NCI-H524 (cell line): ENCODE results near the gene DNA2.
"Not testable (repeated sequence)": the region's sequence is repeated elsewhere in the genome, so short reads cannot be mapped to it uniquely, and the experiment has no call there.

Source experiments
- DNase-seq, 2 experiments: peaks; one replicate each; lab custom pipeline; 2025; lab: John Stamatoyannopoulos, UW

The DNA2 gene

DNA sequence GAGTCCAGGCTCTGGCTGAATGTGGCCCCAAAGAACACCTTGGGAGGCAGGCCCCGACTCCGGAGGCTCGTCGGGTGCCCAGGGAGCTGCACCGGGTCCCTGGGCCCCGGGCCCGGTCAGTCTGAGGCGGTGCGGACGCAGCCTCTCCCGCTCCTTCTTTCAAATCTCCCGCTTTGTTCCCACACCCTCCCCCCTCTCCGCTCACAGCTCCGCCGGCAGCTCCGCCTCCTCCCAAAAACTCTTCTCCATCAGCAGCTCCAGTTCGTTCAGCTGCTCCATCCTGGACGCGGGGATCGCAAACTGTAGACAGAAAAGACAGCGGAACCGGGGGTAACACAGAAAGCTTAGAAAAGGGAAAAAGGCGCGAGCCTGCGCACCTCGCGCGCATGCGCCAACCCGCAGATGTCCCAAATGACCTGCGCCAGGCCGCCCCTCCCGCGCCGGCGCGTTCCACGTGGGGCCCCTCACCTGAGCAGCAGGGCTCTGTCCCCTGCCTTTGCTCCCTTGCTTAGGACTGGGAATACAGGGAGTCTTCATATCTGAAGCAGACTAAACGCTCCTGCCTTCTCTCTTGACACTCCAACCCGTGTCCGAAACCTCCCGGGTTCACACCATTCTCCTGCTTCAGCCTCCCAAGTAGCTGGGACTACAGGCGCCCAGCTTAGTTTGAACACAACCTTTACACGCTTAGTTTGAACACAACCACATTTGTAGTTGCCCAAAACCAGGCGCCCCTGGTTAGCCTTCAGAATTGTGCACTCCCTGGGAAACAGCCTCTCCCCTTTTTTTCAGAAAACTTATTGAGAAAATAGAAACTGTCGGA, at the start of gene DNA2:
Gene DNA2 (minus strand): TSS at position 388 of the 823 bp plus-strand sequence. CDS start 109 bp downstream, at position 279.
- DNase-seq, result peak; percentile 1 to 64

DNA sequence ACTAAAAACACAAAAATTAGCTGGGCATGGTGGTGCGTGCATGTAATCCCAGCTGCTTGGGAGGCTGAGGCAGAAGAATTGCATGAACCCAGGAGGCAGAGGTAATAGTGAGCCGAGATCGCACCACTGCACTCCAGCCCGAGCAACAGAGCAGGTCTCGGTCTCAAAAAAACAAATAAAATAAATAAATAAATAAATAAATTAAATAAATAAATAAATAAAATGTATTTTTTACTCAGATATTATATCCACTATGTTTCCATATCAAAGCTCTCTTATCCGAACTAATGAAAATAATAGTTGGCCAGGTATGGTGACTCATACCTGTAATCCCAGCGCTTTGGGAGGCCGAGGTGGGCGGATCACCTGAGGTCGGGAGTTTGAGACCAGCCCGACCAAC, 46.8 kb upstream of the DNA2 start:
- not testable (repeated sequence) for DNase-seq

DNA sequence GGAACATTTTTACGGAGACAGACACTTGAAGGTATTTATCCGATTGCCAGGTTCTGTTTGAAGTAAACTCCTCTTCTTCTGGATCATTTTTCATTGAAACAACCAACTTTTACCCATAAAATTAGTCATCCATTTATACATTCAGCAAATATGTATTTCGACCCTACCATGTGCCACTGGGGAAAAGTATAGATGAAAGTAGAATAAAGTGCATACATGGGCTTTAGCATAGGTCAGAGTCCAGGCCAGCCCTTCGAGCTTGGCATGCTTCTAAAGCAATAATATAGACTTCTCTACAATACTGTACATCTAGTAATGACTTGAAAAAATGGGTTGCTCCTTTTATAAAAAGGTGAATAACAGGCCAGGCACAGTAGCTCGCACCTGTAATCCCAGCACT, 45.4 kb upstream of the DNA2 start:
- no peak for DNase-seq

DNA sequence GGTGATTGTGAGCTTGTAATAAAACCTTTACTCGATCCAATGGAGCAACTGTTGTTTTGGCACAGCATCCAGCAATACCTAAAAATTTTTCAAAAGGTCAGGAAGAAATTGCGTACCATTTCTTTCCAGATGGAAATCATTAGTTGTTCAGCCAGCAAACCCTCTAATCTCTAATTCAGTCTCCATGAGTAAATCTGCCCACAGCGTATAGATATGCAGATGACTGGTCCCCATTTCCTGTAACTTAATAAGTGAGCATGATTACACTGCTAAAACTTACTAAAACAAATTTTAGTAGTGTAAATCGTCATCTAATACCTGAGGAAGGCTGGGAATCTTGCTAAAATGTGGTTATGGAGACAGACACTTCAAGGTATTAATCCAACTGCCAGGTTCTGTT, 45.0 kb upstream of the DNA2 start:
- no peak for DNase-seq

DNA sequence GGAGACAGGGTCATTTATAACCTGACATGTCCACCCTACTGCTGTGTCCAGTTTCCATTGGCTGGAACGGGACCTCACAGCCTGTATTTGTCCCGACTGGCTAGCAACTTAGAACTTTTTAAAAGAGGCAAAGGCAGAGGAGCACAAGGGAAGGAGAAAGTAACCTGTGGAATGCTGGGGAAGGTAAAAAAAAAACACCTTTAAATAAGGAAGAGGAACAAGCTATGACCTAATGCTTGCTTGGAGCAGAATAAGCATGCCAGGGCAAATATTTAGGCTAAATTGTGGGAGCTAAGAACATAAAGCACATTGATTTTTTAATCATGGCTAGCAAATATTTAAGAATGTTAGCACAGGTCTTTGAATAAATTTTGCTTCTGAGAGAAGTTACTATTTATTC, 44.4 kb upstream of the DNA2 start:
- DNase-seq, result not testable (repeated sequence)

- DNase-seq, result no peak
These were observed 36.3 kb upstream of the DNA2 start for GRCh38 chr10:68508090-68508489.

GRCh38 chr10:68506411-68506810, 34.6 kb upstream of the DNA2 start:
- DNase-seq, result no peak

GRCh38 chr10:68502846-68503245, 31.1 kb upstream of the DNA2 start:
- no peak for DNase-seq

DNA sequence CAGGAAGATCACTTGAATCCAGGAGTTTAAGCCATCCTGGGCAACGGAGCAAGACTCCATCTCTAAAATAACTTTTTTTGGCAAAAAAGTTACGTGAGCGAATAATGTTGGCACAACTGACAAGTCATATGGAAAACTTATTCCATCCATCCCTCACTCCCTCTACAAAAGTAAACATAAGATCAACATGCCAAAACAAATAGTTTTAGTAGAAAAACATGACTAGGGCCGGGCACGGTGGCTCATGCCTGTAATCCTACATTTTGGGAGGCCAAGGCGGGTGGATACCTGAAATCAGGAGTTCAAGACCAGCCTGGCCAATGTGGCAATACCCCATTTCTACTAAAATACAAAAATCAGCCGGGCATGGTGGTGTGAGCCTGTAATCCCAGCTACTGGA, 29.9 kb upstream of the DNA2 start:
- DNase-seq, result no peak

- no peak for DNase-seq
These were observed 27.8 kb upstream of the DNA2 start for GRCh38 chr10:68499544-68499943.

GRCh38 chr10:68496072-68496471, 24.3 kb upstream of the DNA2 start:
- DNase-seq, result no peak

DNA sequence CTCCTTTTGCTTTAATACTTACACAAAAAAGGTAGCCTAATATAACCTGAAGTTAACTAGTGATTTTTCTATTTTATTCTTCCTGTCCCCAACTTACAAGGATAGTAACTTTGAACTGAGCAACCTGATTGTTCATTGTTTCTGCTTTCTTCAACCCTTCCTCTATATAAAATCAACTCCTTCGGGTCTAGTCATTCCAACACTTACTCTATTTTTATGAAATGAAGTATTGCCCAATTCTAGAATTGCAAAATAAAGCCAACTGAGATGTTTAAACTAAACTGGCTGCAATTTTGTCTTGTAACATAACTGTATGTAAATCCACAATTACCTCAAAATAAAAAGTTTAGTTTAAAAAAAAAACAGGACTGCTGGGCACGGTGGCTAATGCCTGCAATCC, 20.3 kb upstream of the DNA2 start:
- no peak for DNase-seq

GRCh38 chr10:68489919-68490318, 18.1 kb upstream of the DNA2 start:
- DNase-seq, result no peak

DNA sequence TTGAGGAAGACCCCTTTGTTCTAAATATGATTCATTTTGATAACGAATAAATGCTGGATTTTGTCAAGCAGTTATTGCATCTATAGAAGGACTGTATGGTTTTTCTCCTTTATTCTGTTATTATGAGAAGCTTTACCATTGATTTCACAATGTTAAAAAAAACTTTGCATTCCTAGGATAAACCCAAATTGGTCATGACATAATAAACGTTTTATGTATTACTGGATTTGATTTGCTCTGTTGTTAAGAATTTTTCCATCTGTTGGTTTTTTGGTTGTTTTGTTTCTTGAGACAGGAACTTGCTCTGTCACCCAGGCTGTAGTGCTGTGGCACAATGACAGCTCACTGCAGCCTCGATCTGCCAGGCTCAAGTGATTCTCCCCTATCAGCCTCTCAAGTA, 2.2 kb upstream of the DNA2 start:
- no peak for DNase-seq

- no peak for DNase-seq
These were observed 649 bp downstream of the DNA2 start for GRCh38 chr10:68471063-68471585.

- no peak for DNase-seq
These were observed 1.5 kb downstream of the DNA2 start for GRCh38 chr10:68470300-68470699.

GRCh38 chr10:68469838-68470237, 1.9 kb downstream of the DNA2 start:
- DNase-seq, result no peak

DNA sequence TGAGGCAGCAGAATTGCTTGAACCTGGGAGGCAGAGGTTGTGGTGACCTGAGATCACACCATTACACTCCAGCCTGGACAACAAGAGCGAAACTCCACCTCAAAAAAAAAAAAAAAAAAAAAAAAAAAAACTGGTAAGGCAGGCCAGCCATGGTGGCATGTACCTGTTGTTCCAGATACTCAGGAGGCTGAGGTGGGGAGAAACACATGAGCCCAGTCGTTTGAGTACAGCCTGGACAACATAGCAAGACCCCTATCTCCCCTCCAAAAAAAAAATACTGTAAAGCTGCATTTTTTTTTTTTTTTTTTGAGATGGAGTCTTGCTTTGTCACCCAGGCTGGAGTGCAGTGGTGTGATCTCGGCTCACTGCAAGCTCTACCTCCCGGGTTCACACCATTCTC, 7.0 kb downstream of the DNA2 start:
- DNase-seq, result not testable (repeated sequence)

GRCh38 chr10:68463365-68464093, 8.2 kb downstream of the DNA2 start:
- DNase-seq, result no peak

- peak in 1 of 2 experiments; percentile 6 for DNase-seq
These were observed 9.2 kb downstream of the DNA2 start for GRCh38 chr10:68462536-68462935.

DNA sequence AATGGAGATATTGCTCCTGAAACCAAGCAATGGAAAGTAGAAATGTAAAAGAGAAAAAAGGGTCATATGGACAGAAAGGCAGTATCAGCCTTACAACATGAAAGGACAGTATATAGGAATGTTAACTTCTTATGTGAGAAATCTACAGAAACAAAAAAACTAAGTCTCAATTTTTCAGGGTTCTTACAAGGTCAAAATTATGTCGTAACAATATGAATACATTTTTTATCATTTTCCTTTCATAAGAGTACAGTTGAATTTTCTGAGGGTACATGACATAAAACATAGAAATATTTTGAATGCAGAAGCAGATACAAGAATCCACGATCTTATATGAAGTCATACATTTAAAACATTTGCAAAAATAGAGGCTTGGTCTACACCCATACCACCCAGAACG, 10.7 kb downstream of the DNA2 start:
- no peak for DNase-seq

GRCh38 chr10:68449698-68450097, 22.1 kb downstream of the DNA2 start:
- not testable (repeated sequence) for DNase-seq

- DNase-seq, result no peak
These were observed 25.6 kb downstream of the DNA2 start for GRCh38 chr10:68446179-68446578.
